ENCODE measurements around the gene PHACTR2.

Gene PHACTR2

DNA sequence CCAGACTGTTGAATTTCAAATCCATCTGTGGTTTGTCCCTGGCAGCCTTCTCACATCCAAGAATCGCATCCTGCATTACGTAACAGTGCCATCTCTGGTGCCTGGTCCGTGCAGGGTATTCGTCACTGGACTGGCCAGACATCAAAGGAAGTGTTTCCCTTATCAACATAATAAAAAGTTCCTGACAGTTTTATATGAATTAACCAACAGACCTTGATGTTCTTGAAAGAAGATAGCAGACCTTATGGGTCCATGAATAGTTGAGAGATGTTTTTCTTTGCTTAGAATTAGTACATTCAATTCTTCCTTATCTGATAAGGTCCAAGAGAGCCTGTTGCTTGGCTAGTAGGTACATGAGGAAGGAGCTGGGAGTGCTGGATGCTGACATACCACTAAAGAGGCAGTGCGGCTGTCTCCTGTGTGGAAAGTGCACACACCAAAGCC, 77.6 kb downstream of the PHACTR2 start:
- TF ChIP-seq ZBTB7A (IDR thresholded peaks at IDR 0.05; ENCODE audit: low read depth): no peak
- TF ChIP-seq FOXM1 (IDR thresholded peaks at IDR 0.05; ENCODE audit: borderline replicate concordance, low read depth): no peak
- no peak for TF ChIP-seq YY1 (IDR thresholded peaks at IDR 0.05; ENCODE audit: low read depth)
- TF ChIP-seq, protein P1, sequence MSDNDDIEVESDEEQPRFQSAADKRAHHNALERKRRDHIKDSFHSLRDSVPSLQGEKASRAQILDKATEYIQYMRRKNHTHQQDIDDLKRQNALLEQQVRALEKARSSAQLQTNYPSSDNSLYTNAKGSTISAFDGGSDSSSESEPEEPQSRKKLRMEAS (IDR thresholded peaks at IDR 0.05): no peak

DNA sequence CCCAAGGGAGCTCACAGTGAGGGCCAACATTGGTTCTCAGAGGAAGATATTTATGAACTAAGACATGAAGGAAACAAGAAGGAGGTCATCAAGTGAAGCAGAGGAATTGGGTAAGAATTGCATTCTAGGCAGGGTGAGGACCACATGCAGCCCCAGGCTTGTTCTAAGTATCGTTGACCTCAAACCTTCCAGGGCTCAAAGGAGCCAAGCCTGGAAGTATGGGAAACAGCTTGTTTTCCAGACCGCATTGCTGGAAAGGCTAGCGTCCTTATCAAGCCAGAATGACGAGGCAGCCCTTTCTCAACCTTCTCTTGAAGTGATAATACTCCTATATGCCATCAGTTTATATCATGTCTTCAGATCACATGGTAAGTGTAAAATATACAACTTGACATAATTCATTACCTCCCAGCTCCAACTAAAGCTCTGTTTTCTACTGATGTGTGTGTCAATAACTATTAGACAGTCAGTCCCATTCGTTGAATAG, 79.6 kb downstream of the PHACTR2 start:
- TF ChIP-seq CEBPB (IDR thresholded peaks at IDR 0.05): no peak
- no peak for TF ChIP-seq ZBTB7A (IDR thresholded peaks at IDR 0.05; ENCODE audit: low read depth)

DNA sequence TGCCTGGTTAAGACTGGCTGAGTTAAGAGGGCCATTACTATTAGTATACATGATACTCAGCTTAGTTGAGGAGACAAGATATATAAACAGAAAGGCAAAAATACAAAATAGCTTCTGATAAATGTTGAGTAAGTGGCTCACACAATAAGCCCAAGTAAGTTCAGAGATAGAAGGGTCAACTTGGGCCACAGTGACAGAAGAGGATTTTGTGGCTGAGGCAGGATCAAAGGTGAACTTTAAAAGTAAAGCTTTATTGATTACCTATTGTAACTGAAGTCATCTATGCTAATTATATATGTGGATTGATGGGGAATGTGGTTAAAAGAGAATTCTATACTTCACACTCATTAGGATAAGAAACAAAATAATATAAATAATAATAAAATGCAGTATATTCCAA, 80.8 kb downstream of the PHACTR2 start:
- TF ChIP-seq EP300 (IDR thresholded peaks at IDR 0.05; ENCODE audit: borderline replicate concordance) (no peak), CEBPB (IDR thresholded peaks at IDR 0.05) (no peak), TCF12 (IDR thresholded peaks at IDR 0.05; ENCODE audit: low read depth) (no peak), ZBTB7A (IDR thresholded peaks at IDR 0.05; ENCODE audit: low read depth) (no peak), YY1 (IDR thresholded peaks at IDR 0.05; ENCODE audit: low read depth) (no peak), CREB1 (IDR thresholded peaks at IDR 0.05; ENCODE audit: low read depth) (no peak)

DNA sequence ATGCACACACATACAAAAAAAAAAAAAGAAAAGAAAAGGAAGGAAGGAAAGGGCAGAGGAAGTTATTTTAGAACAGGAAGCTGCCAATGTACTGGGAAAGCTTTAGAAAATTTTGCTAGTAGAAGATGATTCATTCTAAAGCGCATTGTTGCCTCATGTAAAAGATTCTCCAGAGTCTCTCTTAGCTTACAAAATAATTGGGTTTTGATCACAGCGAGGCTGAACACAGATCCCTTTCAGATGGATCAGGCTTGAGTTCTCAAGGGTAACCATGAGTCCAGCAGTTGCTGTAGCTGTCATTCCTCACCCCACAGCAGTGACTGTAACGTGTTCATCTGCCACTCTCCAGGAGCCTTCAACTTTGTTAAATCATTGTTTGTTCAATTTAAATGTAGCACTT, 81.9 kb downstream of the PHACTR2 start:
- TF ChIP-seq TAF1 (IDR thresholded peaks at IDR 0.05; ENCODE audit: low read depth) (no peak), NFIC (IDR thresholded peaks at IDR 0.05) (no peak), EP300 (IDR thresholded peaks at IDR 0.05; ENCODE audit: borderline replicate concordance) (no peak), ZBTB7A (IDR thresholded peaks at IDR 0.05; ENCODE audit: low read depth) (no peak), TEAD4 (IDR thresholded peaks at IDR 0.05) (no peak)
- TF ChIP-seq, protein P2, sequence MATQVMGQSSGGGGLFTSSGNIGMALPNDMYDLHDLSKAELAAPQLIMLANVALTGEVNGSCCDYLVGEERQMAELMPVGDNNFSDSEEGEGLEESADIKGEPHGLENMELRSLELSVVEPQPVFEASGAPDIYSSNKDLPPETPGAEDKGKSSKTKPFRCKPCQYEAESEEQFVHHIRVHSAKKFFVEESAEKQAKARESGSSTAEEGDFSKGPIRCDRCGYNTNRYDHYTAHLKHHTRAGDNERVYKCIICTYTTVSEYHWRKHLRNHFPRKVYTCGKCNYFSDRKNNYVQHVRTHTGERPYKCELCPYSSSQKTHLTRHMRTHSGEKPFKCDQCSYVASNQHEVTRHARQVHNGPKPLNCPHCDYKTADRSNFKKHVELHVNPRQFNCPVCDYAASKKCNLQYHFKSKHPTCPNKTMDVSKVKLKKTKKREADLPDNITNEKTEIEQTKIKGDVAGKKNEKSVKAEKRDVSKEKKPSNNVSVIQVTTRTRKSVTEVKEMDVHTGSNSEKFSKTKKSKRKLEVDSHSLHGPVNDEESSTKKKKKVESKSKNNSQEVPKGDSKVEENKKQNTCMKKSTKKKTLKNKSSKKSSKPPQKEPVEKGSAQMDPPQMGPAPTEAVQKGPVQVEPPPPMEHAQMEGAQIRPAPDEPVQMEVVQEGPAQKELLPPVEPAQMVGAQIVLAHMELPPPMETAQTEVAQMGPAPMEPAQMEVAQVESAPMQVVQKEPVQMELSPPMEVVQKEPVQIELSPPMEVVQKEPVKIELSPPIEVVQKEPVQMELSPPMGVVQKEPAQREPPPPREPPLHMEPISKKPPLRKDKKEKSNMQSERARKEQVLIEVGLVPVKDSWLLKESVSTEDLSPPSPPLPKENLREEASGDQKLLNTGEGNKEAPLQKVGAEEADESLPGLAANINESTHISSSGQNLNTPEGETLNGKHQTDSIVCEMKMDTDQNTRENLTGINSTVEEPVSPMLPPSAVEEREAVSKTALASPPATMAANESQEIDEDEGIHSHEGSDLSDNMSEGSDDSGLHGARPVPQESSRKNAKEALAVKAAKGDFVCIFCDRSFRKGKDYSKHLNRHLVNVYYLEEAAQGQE (IDR thresholded peaks at IDR 0.05; ENCODE audit: low read depth): no peak
- TF ChIP-seq, protein P3, sequence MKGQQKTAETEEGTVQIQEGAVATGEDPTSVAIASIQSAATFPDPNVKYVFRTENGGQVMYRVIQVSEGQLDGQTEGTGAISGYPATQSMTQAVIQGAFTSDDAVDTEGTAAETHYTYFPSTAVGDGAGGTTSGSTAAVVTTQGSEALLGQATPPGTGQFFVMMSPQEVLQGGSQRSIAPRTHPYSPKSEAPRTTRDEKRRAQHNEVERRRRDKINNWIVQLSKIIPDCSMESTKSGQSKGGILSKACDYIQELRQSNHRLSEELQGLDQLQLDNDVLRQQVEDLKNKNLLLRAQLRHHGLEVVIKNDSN (IDR thresholded peaks at IDR 0.05): no peak

DNA sequence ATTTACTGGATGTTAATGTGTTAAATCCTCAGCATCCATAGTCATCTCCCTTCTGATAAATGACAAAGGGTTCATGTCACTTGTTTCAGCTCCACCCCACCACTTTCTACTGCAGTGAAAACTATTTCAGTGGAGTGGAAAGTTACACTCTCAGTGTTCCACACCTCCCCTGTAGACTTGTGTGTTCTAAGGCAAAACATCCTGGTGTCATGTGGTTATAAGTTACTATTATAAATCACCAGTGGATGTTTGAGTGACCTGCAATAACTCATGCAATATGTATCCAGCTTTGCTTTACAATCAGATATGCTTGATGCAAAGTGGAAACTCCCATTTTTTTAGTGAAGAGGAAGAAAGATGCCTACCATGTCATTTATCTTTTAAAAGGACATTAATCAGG, 83.3 kb downstream of the PHACTR2 start:
- TF ChIP-seq, protein P3 (IDR thresholded peaks at IDR 0.05): no peak
- TF ChIP-seq TAF1 (IDR thresholded peaks at IDR 0.05; ENCODE audit: low read depth): no peak
- TF ChIP-seq TCF12 (IDR thresholded peaks at IDR 0.05; ENCODE audit: low read depth): no peak

DNA sequence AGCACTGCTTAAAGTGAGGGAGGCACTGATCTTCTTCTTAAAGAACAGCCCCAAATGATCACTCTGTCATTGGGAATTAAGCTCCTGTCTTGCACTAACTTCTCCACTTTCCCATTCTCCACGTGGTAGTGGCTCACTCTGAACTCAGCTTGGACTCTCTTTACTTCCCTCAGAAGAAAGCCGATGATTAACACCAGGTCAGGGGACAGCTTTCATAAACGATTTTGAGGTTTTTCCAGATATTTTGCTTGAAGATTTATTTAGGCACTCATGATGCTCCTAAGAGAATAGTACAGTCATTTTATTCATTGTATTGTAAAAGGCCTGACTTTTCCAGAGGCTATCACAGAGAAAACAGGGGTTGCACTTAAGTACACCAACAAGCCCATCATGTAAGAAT, 84.4 kb downstream of the PHACTR2 start:
- TF ChIP-seq, protein P2 (IDR thresholded peaks at IDR 0.05; ENCODE audit: low read depth): no peak
- TF ChIP-seq NFIC (IDR thresholded peaks at IDR 0.05) (no peak), TCF12 (IDR thresholded peaks at IDR 0.05; ENCODE audit: low read depth) (no peak), RAD21 (IDR thresholded peaks at IDR 0.05; ENCODE audit: low read depth) (no peak), TEAD4 (IDR thresholded peaks at IDR 0.05) (no peak), YY1 (IDR thresholded peaks at IDR 0.05; ENCODE audit: low read depth) (no peak), CEBPB (IDR thresholded peaks at IDR 0.05) (no peak), EP300 (IDR thresholded peaks at IDR 0.05; ENCODE audit: borderline replicate concordance) (no peak), TAF1 (IDR thresholded peaks at IDR 0.05; ENCODE audit: low read depth) (no peak), EGR1 (IDR thresholded peaks at IDR 0.05) (no peak), CREB1 (IDR thresholded peaks at IDR 0.05; ENCODE audit: low read depth) (no peak), FOXM1 (IDR thresholded peaks at IDR 0.05; ENCODE audit: borderline replicate concordance, low read depth) (no peak), ZBTB7A (IDR thresholded peaks at IDR 0.05; ENCODE audit: low read depth) (no peak)
- TF ChIP-seq, protein P3 (IDR thresholded peaks at IDR 0.05): no peak
- TF ChIP-seq, protein P1 (IDR thresholded peaks at IDR 0.05): no peak

Measured in Ishikawa (cell line).